T-helper 2 cell treated with Interferon-gamma antibody and Interleukin-4, amounts not matched to agents 100 ng/mL and 5 ng/mL, for 36 hours (primary cell): ENCODE results near the gene ZNF292. TPM values are rescaled to one million over a fixed set of nuclear protein-coding genes. Genes with fewer than 3 reads are reported as not detected.
"Not testable (repeated sequence)": the region's sequence is repeated elsewhere in the genome, so short reads cannot be mapped to it uniquely, and the experiment has no call there.

Source experiments
- intact Hi-C: fragments of 100-400 bp; cut with micrococcal nuclease; formaldehyde crosslinking; loops from one replicate; pipeline ENCODE4 v1.15.1; 2023
- total RNA-seq: library from RNA; stranded (reverse); gene quantifications from 2 replicates; pipeline ENCODE4 v1.2.3, GENCODE V29; 2022

ZNF292 gene
- total RNA-seq, 1 donor from 2014 or later = 48.2 TPM

GRCh38 chr6:87261534-87261933 lies 106.2 kb downstream of the ZNF292 start:
- intact Hi-C loops = no loop called here

GRCh38 chr6:87264481-87264880 lies 109.1 kb downstream of the ZNF292 start:
- intact Hi-C loops = no loop called here

- intact Hi-C loops = no loop called here
Measured at GRCh38 chr6:87274660-87275274, 119.4 kb downstream of the ZNF292 start.

- intact Hi-C loops = no loop called here
Measured at GRCh38 chr6:87276624-87277023, 121.3 kb downstream of the ZNF292 start.

- intact Hi-C loops = no loop called here
Measured at GRCh38 chr6:87277123-87277522, 121.8 kb downstream of the ZNF292 start.

- intact Hi-C loops = no loop called here
Measured at GRCh38 chr6:87279196-87279595, 123.8 kb downstream of the ZNF292 start.

GRCh38 chr6:87281426-87281825 lies 126.1 kb downstream of the ZNF292 start:
- intact Hi-C loops = no loop called here

GRCh38 chr6:87282743-87283142 lies 127.4 kb downstream of the ZNF292 start:
- intact Hi-C loops = no loop called here

GRCh38 chr6:87283461-87283860 lies 128.1 kb downstream of the ZNF292 start:
- intact Hi-C loops = no loop called here

- intact Hi-C loops = no loop called here
Measured at GRCh38 chr6:87287251-87287650, 131.9 kb downstream of the ZNF292 start.

- intact Hi-C loops = no loop called here
Measured at GRCh38 chr6:87289571-87289970, 134.2 kb downstream of the ZNF292 start.

- intact Hi-C loops = no loop called here
Measured at GRCh38 chr6:87291883-87292282, 136.5 kb downstream of the ZNF292 start.

GRCh38 chr6:87293526-87293925 lies 138.2 kb downstream of the ZNF292 start:
- intact Hi-C loops = no loop called here

GRCh38 chr6:87297119-87297518 lies 141.8 kb downstream of the ZNF292 start:
- intact Hi-C loops = no loop called here

- intact Hi-C loops = not testable (repeated sequence)
Measured at GRCh38 chr6:87301277-87301676, 145.9 kb downstream of the ZNF292 start.

GRCh38 chr6:87308970-87309369 lies 153.6 kb downstream of the ZNF292 start:
- intact Hi-C loops = no loop called here

- intact Hi-C loops = no loop called here
Measured at GRCh38 chr6:87312860-87313259, 157.5 kb downstream of the ZNF292 start.

Other genes starting within 250 kb of the ZNF292 start
- not detected in 2 replicates for gene HTR1E, start 218.0 kb upstream of the ZNF292 start, total RNA-seq
- gene CGA, start 60.5 kb upstream of the ZNF292 start, total RNA-seq = not detected in 2 replicates
- gene SMIM8, start 167.0 kb downstream of the ZNF292 start, total RNA-seq = 7.3 and 9.1 TPM in 2 replicates
- not detected in 2 replicates for gene GJB7, start 173.7 kb downstream of the ZNF292 start, total RNA-seq
- gene C6orf163, start 189.2 kb downstream of the ZNF292 start, total RNA-seq = 1.3 and 2.2 TPM in 2 replicates